Stimulated activated CD4-positive, alpha-beta T cell treated with anti-CD3 and anti-CD28 coated beads, Interleukin-2, amount 100 ng/mL, for 24 hours (primary cell): ENCODE measurements around the gene EMC7.

ENCODE experiments used
- DNase-seq, 2 donors: peaks; one replicate each; pipeline ENCODE4 v3.0.0-alpha.2; 2020

The EMC7 gene

DNA sequence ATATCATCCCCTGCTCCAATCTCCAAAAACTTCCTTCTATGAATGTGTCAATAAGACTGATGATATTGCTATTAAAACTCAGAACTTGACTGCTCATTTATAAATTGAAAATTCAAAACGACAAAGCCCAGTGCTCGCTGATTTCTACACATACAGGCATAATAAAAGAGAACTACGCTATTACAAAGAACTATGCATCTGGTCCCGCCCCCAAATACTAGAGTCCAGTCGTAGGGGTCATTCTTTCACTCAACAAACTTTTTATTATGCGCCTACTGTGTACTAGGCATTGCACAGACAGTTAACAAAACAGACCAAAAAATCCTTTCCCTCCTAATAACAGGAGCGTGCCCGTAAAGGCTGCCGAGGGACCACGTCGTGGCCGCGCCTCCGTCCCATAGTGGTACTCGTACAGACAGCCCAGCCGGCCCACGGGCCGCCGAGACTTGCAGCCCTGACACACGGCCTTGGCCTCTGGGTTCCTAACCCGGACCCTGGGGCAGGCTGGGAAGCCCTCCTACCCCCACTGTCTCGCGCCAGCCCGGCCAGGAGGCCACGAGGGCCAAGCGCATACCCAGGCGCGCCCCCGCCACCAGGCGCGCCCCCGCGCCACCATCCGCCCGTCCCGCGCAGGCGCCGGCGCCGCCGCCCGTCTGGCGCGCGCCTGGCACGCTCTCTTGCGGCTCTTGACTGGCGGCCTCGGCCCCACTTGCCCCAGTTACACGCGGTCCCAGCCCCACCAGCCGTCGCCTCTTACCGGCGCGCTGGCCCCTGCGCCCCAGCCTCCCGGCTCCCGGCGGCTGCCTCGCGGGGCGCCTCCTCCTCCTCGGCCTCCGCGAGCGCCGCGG lies 63.4 kb downstream of the EMC7 start:
- DNase-seq = peak; percentile 72 to 74
